ENCODE measurements around the gene YBX1. TPM values are rescaled to one million over a fixed set of nuclear protein-coding genes. Genes with fewer than 3 reads are reported as not detected.
A peak's percentile ranks its signal among the peaks of the same experiment; 100 is the strongest.

The YBX1 gene
- total RNA-seq, 3 donors from 2014 or later (not counting 1 experiment from before 2014, with no cell fraction given) = 239 to 305 (median 279) TPM

GRCh38 chr1:42740851-42741580 lies 58.8 kb downstream of the YBX1 start:
- Histone ChIP-seq H3K9me3 (ENCODE audit: control insufficient read depth, insufficient read depth, low read length) (no peaks in the 10 kb centered on the region), H3K4me3 (ENCODE audit: low read length) (no peak overlapping the region), H3K36me3 (ENCODE audit: control insufficient read depth, insufficient read depth, low read length) (peaks cover 2% of the 10 kb centered on the region), H3K27ac (ENCODE audit: low read length) (no peak overlapping the region), H3K27me3 (ENCODE audit: control insufficient read depth, insufficient read depth, low read length) (no peaks in the 10 kb centered on the region), H3K4me1 (ENCODE audit: control insufficient read depth, insufficient read depth, low read length) (peaks cover 15% of the 10 kb centered on the region)
- DNase-seq (no peak), ATAC-seq (peak in 1 of 3 donors; percentile 18)
- intact Hi-C loops (cut with micrococcal nuclease) = no loop called here
- Mint-ChIP-seq H3K27ac (no peak overlapping the region), H3K9me3 (no peaks in the 10 kb centered on the region), H3K4me1 (peaks cover 0 to 11% of the 10 kb centered on the region in 2 donors), H3K4me3 (no peak overlapping the region), H3K27me3 (ENCODE audit: low read depth in 2 of 2) (no peaks in the 10 kb centered on the region), H3K36me3 (no peaks in the 10 kb centered on the region)
- no peak for TF ChIP-seq CTCF (IDR thresholded peaks at IDR 0.05)
- 91% methylated on average over 15 of the region's 19 CpGs for WGBS (ENCODE audit: insufficient coverage)

GRCh38 chr1:42741706-42742105 lies 59.5 kb downstream of the YBX1 start:
- intact Hi-C loops (cut with micrococcal nuclease) = no loop called here
- peaks cover 9% of the 10 kb centered on the region for H3K4me1 ChIP-seq (ENCODE audit: control insufficient read depth, insufficient read depth, low read length)
- H3K27me3 Mint-ChIP-seq (ENCODE audit: low read depth in 2 of 2) = no peaks in the 10 kb centered on the region

GRCh38 chr1:42742141-42742540 lies 59.9 kb downstream of the YBX1 start:
- peaks cover 8% of the 10 kb centered on the region for H3K36me3 ChIP-seq (ENCODE audit: control insufficient read depth, insufficient read depth, low read length)
- no peak overlapping the region for H3K27ac Mint-ChIP-seq
- no peaks in the 10 kb centered on the region for H3K9me3 Mint-ChIP-seq
- H3K27me3 Mint-ChIP-seq (ENCODE audit: low read depth in 2 of 2) = no peaks in the 10 kb centered on the region
- DNase-seq = no peak
- H3K4me1 ChIP-seq (ENCODE audit: control insufficient read depth, insufficient read depth, low read length) = peaks cover 5% of the 10 kb centered on the region
- TF ChIP-seq CTCF (IDR thresholded peaks at IDR 0.05) = no peak
- intact Hi-C loops (cut with micrococcal nuclease) = no loop called here
- H3K9me3 ChIP-seq (ENCODE audit: control insufficient read depth, insufficient read depth, low read length) = no peaks in the 10 kb centered on the region
- 88% methylated on average over 8 of the region's 8 CpGs for WGBS (ENCODE audit: insufficient coverage)
- H3K4me3 ChIP-seq (ENCODE audit: low read length) = no peak overlapping the region
- no peaks in the 10 kb centered on the region for H3K36me3 Mint-ChIP-seq
- H3K27ac ChIP-seq (ENCODE audit: low read length) = no peak overlapping the region
- H3K27me3 ChIP-seq (ENCODE audit: control insufficient read depth, insufficient read depth, low read length) = no peaks in the 10 kb centered on the region
- H3K4me3 Mint-ChIP-seq = no peak overlapping the region
- no peak for ATAC-seq
- peaks cover 0 to 3% of the 10 kb centered on the region in 2 donors for H3K4me1 Mint-ChIP-seq

More at GRCh38 chr1:42741706-42742105, 59.5 kb downstream of the YBX1 start:
- peaks cover 8% of the 10 kb centered on the region for H3K36me3 ChIP-seq (ENCODE audit: control insufficient read depth, insufficient read depth, low read length)
- 85% methylated on average over 4 of the region's 4 CpGs for WGBS (ENCODE audit: insufficient coverage)
- H3K9me3 ChIP-seq (ENCODE audit: control insufficient read depth, insufficient read depth, low read length) = no peaks in the 10 kb centered on the region
- Mint-ChIP-seq H3K9me3 (no peaks in the 10 kb centered on the region), H3K36me3 (no peaks in the 10 kb centered on the region), H3K4me1 (peaks cover 0 to 7% of the 10 kb centered on the region in 2 donors), H3K4me3 (no peak overlapping the region), H3K27ac (no peak overlapping the region)
- ATAC-seq = no peak
- H3K4me3 ChIP-seq (ENCODE audit: low read length) = no peak overlapping the region
- TF ChIP-seq CTCF (IDR thresholded peaks at IDR 0.05) = no peak
- H3K27me3 ChIP-seq (ENCODE audit: control insufficient read depth, insufficient read depth, low read length) = no peaks in the 10 kb centered on the region
- no peak overlapping the region for H3K27ac ChIP-seq (ENCODE audit: low read length)
- no peak for DNase-seq

All from natural killer cell (primary cell).